BJ (cell line): ENCODE measurements around the gene LRRC32. TPM values are rescaled to one million over a fixed set of nuclear protein-coding genes. Genes with fewer than 3 reads are reported as not detected.

Source experiments
- CTCF ChIA-PET: fragments of 350-600 bp; formaldehyde crosslinking; extraction: SDS; loops from one replicate; lab custom pipeline; 2021; ENCODE audit warnings: antibody characterized with exemption, inconsistent platforms; lab: Yijun Ruan, JAX
- POLR2A ChIA-PET: fragments of 300-600 bp; sonication (Branson Sonifier 250); formaldehyde crosslinking; extraction: SDS; loops from one replicate; lab custom pipeline; 2021; ENCODE audit warnings: antibody characterized with exemption; lab: Charles Lee
- DNase-seq: peaks from one replicate; pipeline ENCODE4 v3.0.0-alpha.2; 2011; ENCODE audit warnings: low read depth
- H3K27me3 ChIP-seq: 2 replicates; pipeline ENCODE4 v1.6.0; 2011; ENCODE audit warnings: low read length; ENCODE audit not compliant: control insufficient read depth, insufficient read depth
- H3K36me3 ChIP-seq: 2 replicates; pipeline ENCODE4 v1.5.1; 2011; ENCODE audit warnings: low read length; ENCODE audit not compliant: control insufficient read depth, insufficient read depth
- H3K4me3 ChIP-seq: 2 replicates; pipeline ENCODE4 v1.5.1; 2011; ENCODE audit warnings: low read depth, mild to moderate bottlenecking, control low read depth, low read length
- polyA plus RNA-seq: library from polyadenylated mRNA; depleted of rRNA; stranded (reverse); fragments of >200 nt; gene quantifications from 2 replicates; pipeline ENCODE4 v1.2.3, GENCODE V29; 2011
- TF ChIP-seq, protein P1 (sequence below): IDR thresholded peaks from 2 replicates; pipeline ENCODE4 v1.5.1; 2011; ENCODE audit warnings: low read depth, mild to moderate bottlenecking, control low read depth, inconsistent platforms, low read length, moderate library complexity; ENCODE audit not compliant: insufficient read depth

LRRC32 gene
- polyA plus RNA-seq, 1 experiment, result 1.9 TPM

DNA sequence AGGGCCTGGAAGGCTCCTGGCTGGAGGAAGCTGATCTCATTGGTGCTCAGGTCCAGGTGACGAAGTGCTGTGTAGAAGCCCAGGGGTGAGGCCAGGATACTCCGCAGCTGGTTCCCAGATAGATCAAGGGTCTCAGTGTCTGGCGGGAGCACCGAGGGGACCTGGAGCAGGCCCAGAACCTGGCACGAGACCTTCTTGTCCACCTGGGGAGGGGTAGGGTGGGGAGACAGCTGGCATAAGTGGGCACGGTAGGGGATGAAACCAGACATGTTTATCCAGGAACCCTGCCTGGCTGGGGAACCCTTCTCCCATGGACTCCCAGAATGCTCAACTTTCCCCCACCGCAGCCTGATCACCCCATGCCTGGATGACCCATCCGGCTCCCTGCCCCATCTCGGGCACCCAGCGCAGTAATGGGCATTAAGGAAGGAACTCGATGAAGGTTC, 9.2 kb downstream of the LRRC32 start:
- no peak for DNase-seq
- ChIA-PET POLR2A (no interaction called here), CTCF (interaction anchor here (1.1 to 1.2 kb wide), 2 partner anchors 9 to 19 kb away, joined by 3 to 4 read pairs; no protein-coding TSS in a partner anchor)
- Histone ChIP-seq H3K4me3 (no peak overlapping the region), H3K36me3 (no peaks in the 10 kb centered on the region), H3K27me3 (no peaks in the 10 kb centered on the region)
- TF ChIP-seq, protein P1, sequence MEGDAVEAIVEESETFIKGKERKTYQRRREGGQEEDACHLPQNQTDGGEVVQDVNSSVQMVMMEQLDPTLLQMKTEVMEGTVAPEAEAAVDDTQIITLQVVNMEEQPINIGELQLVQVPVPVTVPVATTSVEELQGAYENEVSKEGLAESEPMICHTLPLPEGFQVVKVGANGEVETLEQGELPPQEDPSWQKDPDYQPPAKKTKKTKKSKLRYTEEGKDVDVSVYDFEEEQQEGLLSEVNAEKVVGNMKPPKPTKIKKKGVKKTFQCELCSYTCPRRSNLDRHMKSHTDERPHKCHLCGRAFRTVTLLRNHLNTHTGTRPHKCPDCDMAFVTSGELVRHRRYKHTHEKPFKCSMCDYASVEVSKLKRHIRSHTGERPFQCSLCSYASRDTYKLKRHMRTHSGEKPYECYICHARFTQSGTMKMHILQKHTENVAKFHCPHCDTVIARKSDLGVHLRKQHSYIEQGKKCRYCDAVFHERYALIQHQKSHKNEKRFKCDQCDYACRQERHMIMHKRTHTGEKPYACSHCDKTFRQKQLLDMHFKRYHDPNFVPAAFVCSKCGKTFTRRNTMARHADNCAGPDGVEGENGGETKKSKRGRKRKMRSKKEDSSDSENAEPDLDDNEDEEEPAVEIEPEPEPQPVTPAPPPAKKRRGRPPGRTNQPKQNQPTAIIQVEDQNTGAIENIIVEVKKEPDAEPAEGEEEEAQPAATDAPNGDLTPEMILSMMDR, result no peak

DNA sequence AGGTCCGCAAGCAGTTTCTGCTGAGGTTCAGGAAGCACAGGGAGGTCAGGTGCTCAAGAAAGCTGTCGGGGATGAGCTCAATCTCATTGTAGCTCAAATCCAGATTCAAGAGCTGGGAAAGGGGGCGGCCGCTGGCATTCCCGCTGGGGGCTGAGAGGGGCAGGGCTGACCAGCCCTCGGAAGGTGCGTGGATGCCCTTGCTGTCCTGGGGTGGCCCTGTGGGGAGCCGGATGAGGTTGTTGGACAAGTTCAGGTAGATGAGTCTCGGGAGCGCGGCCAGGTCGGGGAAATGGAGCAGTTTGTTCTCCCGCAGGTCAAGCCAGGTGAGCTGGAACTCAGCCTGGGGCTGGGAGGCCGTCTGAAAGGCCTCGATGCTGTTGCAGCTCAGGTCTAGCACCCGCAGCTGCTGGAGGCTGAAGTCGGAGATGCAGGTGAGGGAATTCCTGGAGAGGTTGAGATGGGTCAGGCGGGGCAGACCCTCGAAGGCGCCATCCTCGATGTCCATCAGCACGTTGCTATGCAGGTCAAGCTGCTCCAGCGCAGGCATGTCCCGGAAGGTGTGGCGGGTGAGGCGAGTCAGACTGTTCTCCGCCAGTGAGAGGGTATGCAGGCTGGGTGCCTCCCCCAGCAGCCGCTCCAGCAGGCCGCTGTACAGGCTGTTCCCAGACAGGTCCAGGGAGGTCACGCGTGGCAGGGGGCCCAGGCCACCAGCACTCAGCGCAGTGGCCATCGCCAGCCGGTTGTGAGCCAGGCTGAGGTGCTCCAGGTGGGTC, 9.8 kb downstream of the LRRC32 start:
- TF ChIP-seq, protein P1, result no peak
- POLR2A ChIA-PET, result no interaction called here
- no peak overlapping the region for H3K4me3 ChIP-seq
- H3K27me3 ChIP-seq, result no peaks in the 10 kb centered on the region
- DNase-seq, result no peak
- CTCF ChIA-PET, result interaction anchor here (1.1 to 1.2 kb wide), 2 partner anchors 8 to 20 kb away, joined by 3 to 4 read pairs; no protein-coding TSS in a partner anchor
- H3K36me3 ChIP-seq, result no peaks in the 10 kb centered on the region

DNA sequence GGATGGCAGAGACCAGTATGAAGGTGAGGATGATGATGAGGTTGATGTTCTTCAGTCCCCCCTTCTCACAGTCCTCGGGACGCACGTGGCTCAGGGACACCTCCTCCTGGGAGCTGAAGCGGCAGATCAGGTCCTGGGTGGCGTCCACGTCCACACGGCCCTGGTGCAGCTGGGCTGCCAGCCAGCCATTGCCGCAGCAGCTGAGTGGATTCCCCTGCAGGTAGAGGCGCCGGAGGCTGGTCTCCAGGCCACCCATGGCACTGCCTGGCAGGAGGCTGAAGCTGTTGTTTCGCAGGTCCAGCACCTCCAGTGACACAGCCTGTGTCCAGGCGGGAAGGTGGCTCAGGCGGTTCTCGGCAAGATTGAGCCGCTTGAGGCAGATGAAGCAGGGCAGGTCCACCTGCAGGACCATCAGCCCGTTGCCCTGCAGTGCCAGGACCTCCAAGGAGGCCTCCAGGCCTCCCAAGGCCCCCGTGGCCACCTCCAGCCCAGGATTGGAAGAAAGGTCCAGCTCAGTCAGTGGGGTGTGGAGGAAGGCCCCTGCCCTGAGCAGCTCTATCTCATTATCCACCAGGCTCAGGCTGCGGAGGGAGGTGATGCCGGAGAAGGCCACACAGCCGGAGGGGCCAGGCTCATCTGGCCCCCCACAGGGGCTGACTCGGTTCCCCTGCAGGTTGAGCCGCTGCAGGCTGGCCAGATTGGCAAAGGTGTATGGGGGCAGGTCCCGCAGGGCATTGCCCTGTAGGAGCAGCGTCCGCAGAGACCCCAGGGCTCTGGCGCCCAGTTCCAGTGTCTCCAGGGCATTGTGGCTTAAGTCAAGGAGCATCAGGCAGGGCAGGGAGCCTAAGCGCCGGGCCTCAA, 10.6 kb downstream of the LRRC32 start:
- Histone ChIP-seq H3K27me3 (no peaks in the 10 kb centered on the region), H3K4me3 (no peak overlapping the region), H3K36me3 (no peaks in the 10 kb centered on the region)
- ChIA-PET CTCF (no interaction called here), POLR2A (no interaction called here)
- TF ChIP-seq, protein P1, result no peak
- DNase-seq, result no peak

DNA sequence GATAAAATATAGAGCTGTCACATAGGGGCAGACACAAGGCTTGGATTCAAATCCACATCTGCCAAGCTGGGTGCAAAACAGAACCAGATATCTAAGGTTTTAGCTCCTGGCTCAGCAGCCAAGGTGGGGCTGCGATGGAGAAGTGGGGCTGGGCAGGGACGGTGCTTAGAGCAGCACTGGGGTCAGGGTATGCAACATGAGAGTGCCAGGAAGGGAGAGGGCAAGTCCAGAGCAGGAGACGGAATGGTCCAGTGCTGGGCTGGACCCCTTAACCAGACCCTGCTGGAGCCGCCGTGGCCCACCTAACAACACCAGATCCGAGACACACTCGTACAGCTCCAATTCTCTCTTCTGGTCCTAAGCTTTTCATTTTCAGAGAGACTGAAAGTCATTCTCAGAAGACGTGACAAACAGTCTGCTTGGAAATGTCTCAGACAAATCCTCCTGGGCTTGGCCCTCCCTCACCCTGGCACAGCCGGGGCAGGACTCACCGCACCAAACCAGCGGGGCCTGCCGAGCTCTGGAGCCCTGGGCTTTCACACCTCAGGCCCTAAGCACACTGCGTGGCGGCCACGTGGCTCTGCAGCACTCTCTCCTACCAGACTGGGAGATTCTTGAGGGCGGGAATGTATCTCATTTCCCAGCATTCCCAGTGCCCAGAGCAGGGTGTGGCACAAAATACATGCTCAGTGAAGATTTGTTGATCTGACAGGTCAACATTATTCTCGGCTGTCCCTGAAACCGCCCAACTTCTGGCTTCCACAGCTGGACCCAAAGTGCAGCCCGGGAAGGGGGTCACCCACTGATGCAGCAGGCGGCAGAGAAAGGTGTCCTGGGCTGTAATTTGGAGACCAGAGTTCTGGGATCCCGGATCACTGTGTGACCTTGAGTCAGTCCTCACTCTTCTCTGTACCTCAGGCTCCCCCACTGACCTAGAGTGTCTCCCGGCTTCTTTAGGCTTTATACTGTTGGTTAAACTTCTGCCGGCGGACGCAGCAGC, 11.6 kb downstream of the LRRC32 start:
- TF ChIP-seq, protein P1, result no peak
- Histone ChIP-seq H3K36me3 (no peaks in the 10 kb centered on the region), H3K4me3 (no peak overlapping the region), H3K27me3 (no peaks in the 10 kb centered on the region)
- POLR2A ChIA-PET, result no interaction called here
- DNase-seq, result no peak
- CTCF ChIA-PET, result interaction anchor here (1.5 kb wide), 1 partner anchor 21 kb away, joined by 5 read pairs; no protein-coding TSS in a partner anchor
